Loucy (cell line): ENCODE measurements around the gene SCP2D1.
A peak's percentile ranks its signal among the peaks of the same experiment; 100 is the strongest.

Experiments
- H2AFZ ChIP-seq: fragments of 200-600 bp; sonication (generic); 2 replicates; pipeline ENCODE4 v1.6.0; 2016; ENCODE audit warnings: antibody characterized with exemption, mild to moderate bottlenecking, low read length, moderate library complexity
- H3F3A ChIP-seq: fragments of 200-600 bp; 2 replicates; pipeline ENCODE4 v1.6.0; 2016; ENCODE audit warnings: antibody characterized with exemption, low read depth, mild to moderate bottlenecking
- H3K27me3 ChIP-seq: fragments of 200-600 bp; sonication (generic); 2 replicates; pipeline ENCODE4 v1.6.1; 2014; ENCODE audit warnings: low read length, mild to moderate bottlenecking; ENCODE audit not compliant: insufficient read depth, poor library complexity, severe bottlenecking
- H3K36me3 ChIP-seq: fragments of 200-600 bp; sonication (generic); 2 replicates; pipeline ENCODE4 v1.6.1; 2016; ENCODE audit warnings: low read length; ENCODE audit not compliant: insufficient read depth
- H3K4me1 ChIP-seq: fragments of 200-600 bp; sonication (generic); 2 replicates; pipeline ENCODE4 v1.5.1; 2014; ENCODE audit warnings: low read length, mild to moderate bottlenecking; ENCODE audit not compliant: insufficient read depth, poor library complexity, severe bottlenecking
- H3K4me2 ChIP-seq: fragments of 200-600 bp; sonication (generic); 2 replicates; pipeline ENCODE4 v1.6.0; 2014; ENCODE audit warnings: antibody characterized with exemption, low read length, low read depth, mild to moderate bottlenecking; ENCODE audit not compliant: poor library complexity, severe bottlenecking
- H3K4me3 ChIP-seq: fragments of 200-600 bp; sonication (generic); 2 replicates; pipeline ENCODE4 v1.5.1; 2014; ENCODE audit warnings: low read length, mild to moderate bottlenecking, mixed read lengths; ENCODE audit not compliant: poor library complexity, severe bottlenecking
- H3K79me2 ChIP-seq: fragments of 200-600 bp; sonication (generic); 2 replicates; pipeline ENCODE4 v1.6.1; 2014; ENCODE audit warnings: low read length; ENCODE audit not compliant: insufficient read depth
- H3K9ac ChIP-seq: fragments of 200-600 bp; sonication (generic); 2 replicates; pipeline ENCODE4 v1.6.0; 2014; ENCODE audit warnings: mild to moderate bottlenecking, low read depth, low read length, moderate library complexity; ENCODE audit not compliant: poor library complexity, severe bottlenecking
- H3K9me2 ChIP-seq: fragments of 200-600 bp; sonication (generic); replicated peaks from 2 replicates; pipeline ENCODE4 v1.6.1; 2016; ENCODE audit warnings: low read depth, low read length, mixed read lengths
- H3K9me3 ChIP-seq: fragments of 200-600 bp; sonication (generic); 2 replicates; pipeline ENCODE4 v1.6.1; 2014; ENCODE audit warnings: mild to moderate bottlenecking, antibody characterized with exemption, low read length, low read depth; ENCODE audit not compliant: insufficient read depth
- H4K20me1 ChIP-seq: fragments of 200-600 bp; sonication (generic); 2 replicates; pipeline ENCODE4 v1.6.0; 2014; ENCODE audit warnings: antibody characterized with exemption, low read length, mild to moderate bottlenecking; ENCODE audit not compliant: insufficient read depth, poor library complexity, severe bottlenecking
- EZH2phosphoT487 ChIP-seq: fragments of 200-600 bp; IDR thresholded peaks from 2 replicates; pipeline ENCODE4 v1.6.1; 2018; ENCODE audit warnings: antibody characterized with exemption, mild to moderate bottlenecking, moderate library complexity, borderline replicate concordance
- TF ChIP-seq, protein P1 (sequence below): fragments of 200-600 bp; sonication (generic); conservative IDR thresholded peaks from 2 replicates; pipeline ENCODE4 v1.5.1; 2014; ENCODE audit warnings: mild to moderate bottlenecking, antibody characterized with exemption, low read length

The SCP2D1 gene

GRCh38 chr20:18790787-18791186 is 22.8 kb upstream of the SCP2D1 start:
- H3K79me2 ChIP-seq: no peaks in the 10 kb centered on the region
- no peaks in the 10 kb centered on the region for H4K20me1 ChIP-seq
- no peaks in the 10 kb centered on the region for H3K9me2 ChIP-seq
- H3K4me2 ChIP-seq: no peak overlapping the region
- H3K9me3 ChIP-seq: no peaks in the 10 kb centered on the region
- TF ChIP-seq, protein P1, sequence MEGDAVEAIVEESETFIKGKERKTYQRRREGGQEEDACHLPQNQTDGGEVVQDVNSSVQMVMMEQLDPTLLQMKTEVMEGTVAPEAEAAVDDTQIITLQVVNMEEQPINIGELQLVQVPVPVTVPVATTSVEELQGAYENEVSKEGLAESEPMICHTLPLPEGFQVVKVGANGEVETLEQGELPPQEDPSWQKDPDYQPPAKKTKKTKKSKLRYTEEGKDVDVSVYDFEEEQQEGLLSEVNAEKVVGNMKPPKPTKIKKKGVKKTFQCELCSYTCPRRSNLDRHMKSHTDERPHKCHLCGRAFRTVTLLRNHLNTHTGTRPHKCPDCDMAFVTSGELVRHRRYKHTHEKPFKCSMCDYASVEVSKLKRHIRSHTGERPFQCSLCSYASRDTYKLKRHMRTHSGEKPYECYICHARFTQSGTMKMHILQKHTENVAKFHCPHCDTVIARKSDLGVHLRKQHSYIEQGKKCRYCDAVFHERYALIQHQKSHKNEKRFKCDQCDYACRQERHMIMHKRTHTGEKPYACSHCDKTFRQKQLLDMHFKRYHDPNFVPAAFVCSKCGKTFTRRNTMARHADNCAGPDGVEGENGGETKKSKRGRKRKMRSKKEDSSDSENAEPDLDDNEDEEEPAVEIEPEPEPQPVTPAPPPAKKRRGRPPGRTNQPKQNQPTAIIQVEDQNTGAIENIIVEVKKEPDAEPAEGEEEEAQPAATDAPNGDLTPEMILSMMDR: no peak
- no peak for TF ChIP-seq EZH2phosphoT487
- peaks cover 7% of the 10 kb centered on the region for H3K4me1 ChIP-seq
- no peaks in the 10 kb centered on the region for H3K36me3 ChIP-seq
- peaks cover 22% of the 10 kb centered on the region for H3K27me3 ChIP-seq
- H3K4me3 ChIP-seq: no peak overlapping the region
- no peak overlapping the region for H3K9ac ChIP-seq
- no peak overlapping the region for H2AFZ ChIP-seq
- H3F3A ChIP-seq: no peaks in the 10 kb centered on the region

GRCh38 chr20:18793625-18794427 is 19.8 kb upstream of the SCP2D1 start:
- Histone ChIP-seq H3K9ac (peak overlapping the region; percentile 81), H4K20me1 (no peaks in the 10 kb centered on the region), H3K4me3 (peak overlapping the region; percentile 95), H3K9me3 (no peaks in the 10 kb centered on the region), H3K27me3 (peaks cover 22% of the 10 kb centered on the region), H3K9me2 (no peaks in the 10 kb centered on the region), H2AFZ (peak overlapping the region; percentile 93), H3F3A (no peaks in the 10 kb centered on the region), H3K4me2 (peak overlapping the region; percentile 97), H3K79me2 (no peaks in the 10 kb centered on the region), H3K36me3 (no peaks in the 10 kb centered on the region), H3K4me1 (peaks cover 7% of the 10 kb centered on the region)
- TF ChIP-seq, protein P1: peak; percentile 19; the same call in 1 of the 2 replicates
- no peak for TF ChIP-seq EZH2phosphoT487

- H3K36me3 ChIP-seq: no peaks in the 10 kb centered on the region
- H4K20me1 ChIP-seq: no peaks in the 10 kb centered on the region
- peaks cover 7% of the 10 kb centered on the region for H3K4me1 ChIP-seq
- H3K27me3 ChIP-seq: peaks cover 22% of the 10 kb centered on the region
- H3K9me3 ChIP-seq: no peaks in the 10 kb centered on the region
- peak overlapping the region; percentile 93 for H2AFZ ChIP-seq
- H3K4me3 ChIP-seq: peak overlapping the region; percentile 95
- no peaks in the 10 kb centered on the region for H3K79me2 ChIP-seq
- peak overlapping the region; percentile 97 for H3K4me2 ChIP-seq
- no peaks in the 10 kb centered on the region for H3F3A ChIP-seq
- H3K9ac ChIP-seq: peak overlapping the region; percentile 81
- no peaks in the 10 kb centered on the region for H3K9me2 ChIP-seq
- no peak for TF ChIP-seq EZH2phosphoT487
- TF ChIP-seq, protein P1: no peak
Observed at GRCh38 chr20:18794428-18794787, 19.2 kb upstream of the SCP2D1 start.
